GM18519 (cell line): ENCODE results near the gene SP1.
A peak's percentile ranks its signal among the peaks of the same experiment; 100 is the strongest.
"Not testable (repeated sequence)": the region's sequence is repeated elsewhere in the genome, so short reads cannot be mapped to it uniquely, and the experiment has no call there.

ENCODE experiments used
- ATAC-seq: cut with Tn5 transposase; IDR thresholded peaks from one replicate; pipeline ENCODE4 v1.9.1; 2021; ENCODE audit warnings: mild to moderate bottlenecking, moderate library complexity; ENCODE audit not compliant: unreplicated experiment, low FRiP score

The SP1 gene

GRCh38 chr12:53410951-53411350 lies 31.0 kb downstream of the SP1 start:
- ATAC-seq = no peak

GRCh38 chr12:53413485-53414204 lies 33.7 kb downstream of the SP1 start:
- no peak for ATAC-seq

- ATAC-seq = no peak
These were observed 34.9 kb downstream of the SP1 start for GRCh38 chr12:53414756-53415417.

- ATAC-seq = not testable (repeated sequence)
These were observed 35.9 kb downstream of the SP1 start for GRCh38 chr12:53415752-53416389.

- not testable (repeated sequence) for ATAC-seq
These were observed 37.4 kb downstream of the SP1 start for GRCh38 chr12:53417291-53417816.

- ATAC-seq = no peak
These were observed 38.2 kb downstream of the SP1 start for GRCh38 chr12:53418221-53418620.

GRCh38 chr12:53419756-53420155 lies 39.8 kb downstream of the SP1 start:
- no peak for ATAC-seq

- ATAC-seq = not testable (repeated sequence)
These were observed 42.3 kb downstream of the SP1 start for GRCh38 chr12:53422247-53422646.

GRCh38 chr12:53423597-53423996 lies 43.6 kb downstream of the SP1 start, which contains the start of gene AMHR2:
TSS of gene AMHR2 (plus strand) at chr12:53423855. CDS start at chr12:53423935, 80 bp downstream.
- no peak for ATAC-seq

- no peak for ATAC-seq
These were observed 44.9 kb downstream of the SP1 start for GRCh38 chr12:53424626-53425514.

- ATAC-seq = no peak
These were observed 45.7 kb downstream of the SP1 start for GRCh38 chr12:53425515-53426150.

- no peak for ATAC-seq
These were observed 48.1 kb downstream of the SP1 start for GRCh38 chr12:53427905-53428594.

GRCh38 chr12:53428741-53429140 lies 48.8 kb downstream of the SP1 start:
- ATAC-seq = no peak

- ATAC-seq = no peak
These were observed 50.1 kb downstream of the SP1 start for GRCh38 chr12:53430116-53430515.

- no peak for ATAC-seq
These were observed 51.2 kb downstream of the SP1 start for GRCh38 chr12:53431187-53431586.

- ATAC-seq = not testable (repeated sequence)
These were observed 55.4 kb downstream of the SP1 start for GRCh38 chr12:53435326-53435725.

- not testable (repeated sequence) for ATAC-seq
These were observed 59.6 kb downstream of the SP1 start for GRCh38 chr12:53439582-53439981.

- peak; percentile 93 for ATAC-seq
These were observed 61.3 kb downstream of the SP1 start, which contains the start of gene PRR13 for GRCh38 chr12:53441040-53441833. TSS of gene PRR13 (plus strand) at chr12:53441734. CDS start at chr12:53442715, 981 bp downstream.
